GM21717 (cell line): ENCODE data around the gene CYB5R3.
"Not testable (repeated sequence)": the region's sequence is repeated elsewhere in the genome, so short reads cannot be mapped to it uniquely, and the experiment has no call there.

ENCODE experiments used
- ATAC-seq: cut with Tn5 transposase; IDR thresholded peaks from one replicate; pipeline ENCODE4 v1.9.1; 2021; ENCODE audit warnings: mild to moderate bottlenecking, moderate library complexity; ENCODE audit not compliant: unreplicated experiment

Gene CYB5R3

GRCh38 chr22:42626431-42626830, 22.8 kb downstream of the CYB5R3 start:
- ATAC-seq: no peak

GRCh38 chr22:42625416-42625815, 23.8 kb downstream of the CYB5R3 start:
- no peak for ATAC-seq

GRCh38 chr22:42624551-42625106, 24.6 kb downstream of the CYB5R3 start:
- ATAC-seq: no peak

- ATAC-seq: no peak
These were observed 25.3 kb downstream of the CYB5R3 start for GRCh38 chr22:42623756-42624441.

GRCh38 chr22:42623301-42623751, 25.9 kb downstream of the CYB5R3 start:
- no peak for ATAC-seq

GRCh38 chr22:42622061-42622710, 27.0 kb downstream of the CYB5R3 start:
- no peak for ATAC-seq

- no peak for ATAC-seq
These were observed 27.6 kb downstream of the CYB5R3 start for GRCh38 chr22:42621505-42622002.

GRCh38 chr22:42620084-42620483, 29.1 kb downstream of the CYB5R3 start:
- ATAC-seq: no peak

GRCh38 chr22:42619261-42620063, 29.7 kb downstream of the CYB5R3 start:
- no peak for ATAC-seq

GRCh38 chr22:42617155-42617983, 31.8 kb downstream of the CYB5R3 start:
- ATAC-seq: no peak

GRCh38 chr22:42615860-42616175, 33.4 kb downstream of the CYB5R3 start:
- not testable (repeated sequence) for ATAC-seq

GRCh38 chr22:42615092-42615859, 33.9 kb downstream of the CYB5R3 start:
- ATAC-seq: peak; percentile 54

GRCh38 chr22:42614312-42615091, 34.7 kb downstream of the CYB5R3 start, which contains the start of gene POLDIP3:
Gene POLDIP3, minus strand, starts transcription at chr22:42614883. Its CDS starts 26 bp downstream, at chr22:42614857.
- peak; percentile 66 for ATAC-seq

GRCh38 chr22:42613872-42614301, 35.3 kb downstream of the CYB5R3 start:
- no peak for ATAC-seq

- no peak for ATAC-seq
These were observed 36.9 kb downstream of the CYB5R3 start for GRCh38 chr22:42612336-42612735.

- ATAC-seq: no peak
These were observed 38.1 kb downstream of the CYB5R3 start for GRCh38 chr22:42611051-42611450.

GRCh38 chr22:42610186-42610585, 39.0 kb downstream of the CYB5R3 start:
- no peak for ATAC-seq

GRCh38 chr22:42608823-42609361, 40.3 kb downstream of the CYB5R3 start:
- no peak for ATAC-seq
